ENCODE results near the gene ZCCHC2. TPM values are rescaled to one million over a fixed set of nuclear protein-coding genes. Genes with fewer than 3 reads are reported as not detected.

Gene ZCCHC2
- total RNA-seq, 1 donor from 2014 or later = 8.7 TPM

- Histone ChIP-seq H3K4me3 (ENCODE audit: low read depth, low read length) (no peak overlapping the region), H3K36me3 (ENCODE audit: control insufficient read depth, insufficient read depth, low read length) (peaks cover 4% of the 10 kb centered on the region), H3K27me3 (ENCODE audit: control insufficient read depth, insufficient read depth, low read length) (peaks cover 3% of the 10 kb centered on the region)
- FAIRE-seq (no peak), DNase-seq (ENCODE audit: low read depth) (no peak)
- no peak for TF ChIP-seq CTCF (IDR thresholded peaks at IDR 0.05; ENCODE audit: insufficient read depth, low read length, severe bottlenecking)
Measured at GRCh38 chr18:62587689-62588088, 64.9 kb downstream of the ZCCHC2 start.

GRCh38 chr18:62588217-62588616 is 65.4 kb downstream of the ZCCHC2 start:
- peaks cover 4% of the 10 kb centered on the region for H3K36me3 ChIP-seq (ENCODE audit: control insufficient read depth, insufficient read depth, low read length)
- no peak for FAIRE-seq
- no peak overlapping the region for H3K4me3 ChIP-seq (ENCODE audit: low read depth, low read length)
- no peak for TF ChIP-seq CTCF (IDR thresholded peaks at IDR 0.05; ENCODE audit: insufficient read depth, low read length, severe bottlenecking)
- peaks cover 3% of the 10 kb centered on the region for H3K27me3 ChIP-seq (ENCODE audit: control insufficient read depth, insufficient read depth, low read length)
- no peak for DNase-seq (ENCODE audit: low read depth)

GRCh38 chr18:62590799-62591590 is 68.2 kb downstream of the ZCCHC2 start:
- FAIRE-seq = peak; percentile 55
- Histone ChIP-seq H3K4me3 (ENCODE audit: low read depth, low read length) (no peak overlapping the region), H3K36me3 (ENCODE audit: control insufficient read depth, insufficient read depth, low read length) (no peaks in the 10 kb centered on the region), H3K27me3 (ENCODE audit: control insufficient read depth, insufficient read depth, low read length) (peaks cover 6% of the 10 kb centered on the region)
- TF ChIP-seq CTCF (IDR thresholded peaks at IDR 0.05; ENCODE audit: insufficient read depth, low read length, severe bottlenecking) = no peak
- no peak for DNase-seq (ENCODE audit: low read depth)

- no peak for FAIRE-seq
Measured at GRCh38 chr18:62596145-62597005, 73.5 kb downstream of the ZCCHC2 start.

GRCh38 chr18:62601871-62602270 is 79.0 kb downstream of the ZCCHC2 start:
- H3K27me3 ChIP-seq (ENCODE audit: control insufficient read depth, insufficient read depth, low read length) = peaks cover 15% of the 10 kb centered on the region
- DNase-seq (ENCODE audit: low read depth) (no peak), FAIRE-seq (no peak)
- TF ChIP-seq CTCF (IDR thresholded peaks at IDR 0.05; ENCODE audit: insufficient read depth, low read length, severe bottlenecking) = no peak
- H3K4me3 ChIP-seq (ENCODE audit: low read depth, low read length) = no peak overlapping the region
- H3K36me3 ChIP-seq (ENCODE audit: control insufficient read depth, insufficient read depth, low read length) = no peaks in the 10 kb centered on the region

More at GRCh38 chr18:62596145-62597005, 73.5 kb downstream of the ZCCHC2 start:
- DNase-seq (ENCODE audit: low read depth) = no peak
- TF ChIP-seq CTCF (IDR thresholded peaks at IDR 0.05; ENCODE audit: insufficient read depth, low read length, severe bottlenecking) = no peak
- Histone ChIP-seq H3K4me3 (ENCODE audit: low read depth, low read length) (no peak overlapping the region), H3K36me3 (ENCODE audit: control insufficient read depth, insufficient read depth, low read length) (no peaks in the 10 kb centered on the region), H3K27me3 (ENCODE audit: control insufficient read depth, insufficient read depth, low read length) (peaks cover 19% of the 10 kb centered on the region)
